ENCODE measurements around the gene EPHB1.

GRCh38 chr3:135091946-135092345, 296.9 kb downstream of the EPHB1 start:
- no peak for TF ChIP-seq CTCF (IDR thresholded peaks at IDR 0.05)
- TF ChIP-seq POLR2A (IDR thresholded peaks at IDR 0.05), result no peak

Data from esophagus squamous epithelium (tissue), 4 donors.